IMR-90 (cell line): Measurements from ENCODE around the gene CNGA1. TPM values are rescaled to one million over a fixed set of nuclear protein-coding genes. Genes with fewer than 3 reads are reported as not detected.

Experiments used
- ATAC-seq: fragments of 200-7000 bp; cut with Tn5 transposase; 2 replicates; pipeline ENCODE4 v1.9.1; 2020; ENCODE audit warnings: low read depth, mild to moderate bottlenecking, moderate library complexity
- BruUV-seq: library from RNA; stranded (reverse); fragments of 400-500 nt; replicated peaks from 2 replicates; lab custom pipeline; 2021; lab: Mats Ljungman, UMichigan
- CTCF ChIA-PET: fragments of 300-600 bp; formaldehyde crosslinking; extraction: SDS; loops from one replicate; lab custom pipeline; 2021; ENCODE audit warnings: antibody characterized with exemption; lab: Yijun Ruan, JAX
- POLR2A ChIA-PET: fragments of 300-600 bp; sonication (Branson Sonifier 250); formaldehyde crosslinking; loops from one replicate; lab custom pipeline; 2022; ENCODE audit warnings: antibody characterized with exemption; ENCODE audit not compliant: unreplicated experiment; lab: Charles Lee
- DNase-seq: peaks from one replicate; pipeline ENCODE4 v3.0.0; 2013
- H2AFZ ChIP-seq: replicated peaks from 2 replicates; pipeline ENCODE3; 2013; ENCODE audit warnings: low read length, mild to moderate bottlenecking; ENCODE audit not compliant: poor library complexity
- H2AK5ac ChIP-seq: 2 replicates; pipeline ENCODE4 v1.6.1; 2013; ENCODE audit warnings: low read depth, low read length, inconsistent platforms
- H2AK9ac ChIP-seq: replicated peaks from 2 replicates; pipeline ENCODE3; 2013; ENCODE audit warnings: mild to moderate bottlenecking, low read depth, low read length, moderate library complexity; ENCODE audit not compliant: poor library complexity
- H2BK120ac ChIP-seq: 2 replicates; pipeline ENCODE4 v1.6.1; 2013; ENCODE audit warnings: low read depth, low read length, inconsistent platforms
- H2BK15ac ChIP-seq: 3 replicates; pipeline ENCODE4 v1.6.1; 2013; ENCODE audit warnings: low read depth, low read length, inconsistent platforms
- H2BK20ac ChIP-seq: 2 replicates; pipeline ENCODE4 v1.6.1; 2013; ENCODE audit warnings: low read depth, mild to moderate bottlenecking, inconsistent platforms, low read length, moderate library complexity
- H2BK5ac ChIP-seq: 2 replicates; pipeline ENCODE4 v1.6.1; 2013; ENCODE audit warnings: mild to moderate bottlenecking, low read depth, low read length, inconsistent platforms; ENCODE audit not compliant: poor library complexity, severe bottlenecking
- H3K14ac ChIP-seq: replicated peaks from 2 replicates; pipeline ENCODE4 v1.6.1; 2013; ENCODE audit warnings: low read depth, low read length, inconsistent platforms
- H3K18ac ChIP-seq: 2 replicates; pipeline ENCODE4 v1.6.1; 2013; ENCODE audit warnings: low read depth, low read length, control low read depth
- H3K23ac ChIP-seq: 2 replicates; pipeline ENCODE4 v1.6.1; 2013; ENCODE audit warnings: low read depth, low read length, inconsistent platforms
- H3K27ac ChIP-seq: 2 replicates; pipeline ENCODE4 v1.5.1; 2013; ENCODE audit warnings: mild to moderate bottlenecking, control low read depth, low read length; ENCODE audit not compliant: insufficient read depth
- H3K27me3 ChIP-seq: 2 replicates; pipeline ENCODE4 v1.6.1; 2013; ENCODE audit warnings: low read length; ENCODE audit not compliant: control insufficient read depth, insufficient read depth
- H3K36me3 ChIP-seq: 2 replicates; pipeline ENCODE4 v1.6.1; 2013; ENCODE audit warnings: low read length, mixed read lengths; ENCODE audit not compliant: control insufficient read depth, insufficient read depth
- H3K4ac ChIP-seq: 2 replicates; pipeline ENCODE4 v1.6.1; 2013; ENCODE audit warnings: low read depth, low read length, inconsistent platforms
- H3K4me1 ChIP-seq: 2 replicates; pipeline ENCODE4 v1.6.1; 2013; ENCODE audit warnings: low read length, mixed read lengths; ENCODE audit not compliant: control insufficient read depth, insufficient read depth
- H3K4me2 ChIP-seq: 2 replicates; pipeline ENCODE4 v1.6.1; 2013; ENCODE audit warnings: low read depth, mild to moderate bottlenecking, control low read depth, low read length, moderate library complexity
- H3K4me3 ChIP-seq: 2 replicates; pipeline ENCODE4 v1.5.1; 2013; ENCODE audit warnings: low read depth, mild to moderate bottlenecking, control low read depth, low read length, moderate library complexity; ENCODE audit not compliant: insufficient read depth
- H3K56ac ChIP-seq: 2 replicates; pipeline ENCODE4 v1.6.1; 2013; ENCODE audit warnings: low read length, inconsistent platforms; ENCODE audit not compliant: insufficient read depth; ENCODE audit errors: extremely low read depth
- H3K79me1 ChIP-seq, 2 experiments: 2 replicates each; pipeline ENCODE4 v1.6.1; 2013; ENCODE audit warnings: low read length in 2 of 2, inconsistent platforms in 1 of 2, low read depth in 1 of 2
- H3K9ac ChIP-seq: 2 replicates; pipeline ENCODE4 v1.6.1; 2013; ENCODE audit warnings: low read depth, low read length, control low read depth
- H3K9me1 ChIP-seq: 2 replicates; pipeline ENCODE4 v1.6.1; 2013; ENCODE audit warnings: low read length, inconsistent platforms; ENCODE audit not compliant: insufficient read depth
- H3K9me3 ChIP-seq: 2 replicates; pipeline ENCODE4 v1.6.1; 2013; ENCODE audit warnings: low read length; ENCODE audit not compliant: control insufficient read depth, insufficient read depth
- H4K20me1 ChIP-seq: 2 replicates; pipeline ENCODE4 v1.6.1; 2013; ENCODE audit warnings: low read length, inconsistent platforms; ENCODE audit not compliant: insufficient read depth
- H4K5ac ChIP-seq: 2 replicates; pipeline ENCODE4 v1.6.1; 2013; ENCODE audit warnings: mild to moderate bottlenecking, low read depth, low read length, control low read depth
- H4K8ac ChIP-seq, 2 experiments: 2 replicates each; pipeline ENCODE4 v1.6.1; 2013; ENCODE audit warnings: low read depth in 2 of 2, low read length in 2 of 2, control low read depth in 1 of 2, inconsistent platforms in 1 of 2
- H4K91ac ChIP-seq: 2 replicates; pipeline ENCODE4 v1.6.1; 2013; ENCODE audit warnings: low read depth, low read length, inconsistent platforms; ENCODE audit not compliant: insufficient read depth
- BHLHE40 ChIP-seq: fragments of 150-350 bp; IDR thresholded peaks from 2 replicates; pipeline ENCODE4 v1.6.1; 2016; ENCODE audit warnings: mild to moderate bottlenecking, low read depth, low read length
- CEBPB ChIP-seq: IDR thresholded peaks from 2 replicates; pipeline ENCODE4 v1.6.1; 2012; ENCODE audit warnings: low read depth, low read length, improper control_type of control experiment
- CHD1 ChIP-seq: IDR thresholded peaks from 2 replicates; pipeline ENCODE4 v1.6.1; 2012; ENCODE audit warnings: low read depth, low read length, improper control_type of control experiment
- FOS ChIP-seq: fragments of 150-350 bp; IDR thresholded peaks from 2 replicates; pipeline ENCODE4 v1.6.1; 2016; ENCODE audit warnings: low read depth, low read length
- MAFK ChIP-seq: IDR thresholded peaks from 2 replicates; pipeline ENCODE4 v1.6.1; 2012; ENCODE audit warnings: low read depth, low read length, improper control_type of control experiment
- MAZ ChIP-seq: IDR thresholded peaks from 2 replicates; pipeline ENCODE4 v1.6.1; 2012; ENCODE audit warnings: low read depth, mild to moderate bottlenecking, low read length, improper control_type of control experiment, moderate library complexity, borderline replicate concordance
- MXI1 ChIP-seq: IDR thresholded peaks from 2 replicates; pipeline ENCODE4 v1.6.1; 2012; ENCODE audit warnings: low read depth, mild to moderate bottlenecking, low read length, moderate library complexity, borderline replicate concordance
- NFE2L2 ChIP-seq: fragments of 150-350 bp; IDR thresholded peaks from 2 replicates; pipeline ENCODE4 v1.6.1; 2016; ENCODE audit warnings: low read depth, mild to moderate bottlenecking, low read length
- POLR2A ChIP-seq: IDR thresholded peaks from 2 replicates; pipeline ENCODE4 v1.6.1; 2012; ENCODE audit warnings: mild to moderate bottlenecking, low read depth, low read length
- RAD21 ChIP-seq: IDR thresholded peaks from 2 replicates; pipeline ENCODE4 v1.6.1; 2012; ENCODE audit warnings: low read length, improper control_type of control experiment
- RCOR1 ChIP-seq: IDR thresholded peaks from 2 replicates; pipeline ENCODE4 v1.6.1; 2012; ENCODE audit warnings: mild to moderate bottlenecking, low read length, improper control_type of control experiment; ENCODE audit not compliant: insufficient replicate concordance
- RFX5 ChIP-seq: IDR thresholded peaks from 2 replicates; pipeline ENCODE4 v1.8.0; 2012; ENCODE audit warnings: low read depth, mild to moderate bottlenecking, low read length, moderate library complexity
- SMC3 ChIP-seq: fragments of 150-350 bp; IDR thresholded peaks from 2 replicates; pipeline ENCODE4 v1.6.1; 2016; ENCODE audit warnings: low read depth, mild to moderate bottlenecking, antibody characterized with exemption, low read length, moderate library complexity
- USF2 ChIP-seq: fragments of 150-350 bp; IDR thresholded peaks from 2 replicates; pipeline ENCODE4 v1.6.1; 2017; ENCODE audit warnings: mild to moderate bottlenecking, antibody characterized with exemption, low read length, low read depth
- dilution Hi-C: fragments of 300-500 bp; cut with HindIII; formaldehyde crosslinking; loops from one replicate; pipeline ENCODE4 v1.14.3; 2018; ENCODE audit warnings: low sequenced_read_pairs; ENCODE audit not compliant: unreplicated experiment
- in situ Hi-C: fragments of 300-500 bp; cut with MboI; formaldehyde crosslinking; loops from 3 replicates; pipeline ENCODE4 v1.14.3; 2019; ENCODE audit warnings: low sequenced_read_pairs, inconsistent platforms, mixed read lengths
- intact Hi-C: fragments of 100-400 bp; cut with micrococcal nuclease; formaldehyde crosslinking; loops from 2 replicates; pipeline ENCODE4 v1.10.0; 2022
- polyA plus RNA-seq, 3 experiments: library from polyadenylated mRNA; depleted of rRNA; stranded (reverse); fragments of >200 nt; gene quantifications; 2 replicates each; pipeline ENCODE4 v1.2.3, GENCODE V29; 2012; ENCODE audit warnings: low replicate concordance in 1 of 3
- total RNA-seq: library from RNA; depleted of rRNA; stranded (reverse); fragments of >200 nt; gene quantifications from 2 replicates; pipeline ENCODE4 v1.2.3, GENCODE V29; 2012
- TF ChIP-seq, protein P1 (sequence below): conservative IDR thresholded peaks from 2 replicates; pipeline ENCODE4 v1.5.1; 2012; ENCODE audit warnings: mild to moderate bottlenecking, low read depth, low read length, improper control_type of control experiment
- TF ChIP-seq, protein P2 (sequence below): fragments of 150-350 bp; IDR thresholded peaks from 2 replicates; pipeline ENCODE4 v1.6.1; 2016; ENCODE audit warnings: low read depth, mild to moderate bottlenecking, low read length, moderate library complexity, borderline replicate concordance

The CNGA1 gene
- total and polyA plus RNA-seq, 2 of the 4 experiments (the other 2 are of a cell fraction) = not detected

DNA sequence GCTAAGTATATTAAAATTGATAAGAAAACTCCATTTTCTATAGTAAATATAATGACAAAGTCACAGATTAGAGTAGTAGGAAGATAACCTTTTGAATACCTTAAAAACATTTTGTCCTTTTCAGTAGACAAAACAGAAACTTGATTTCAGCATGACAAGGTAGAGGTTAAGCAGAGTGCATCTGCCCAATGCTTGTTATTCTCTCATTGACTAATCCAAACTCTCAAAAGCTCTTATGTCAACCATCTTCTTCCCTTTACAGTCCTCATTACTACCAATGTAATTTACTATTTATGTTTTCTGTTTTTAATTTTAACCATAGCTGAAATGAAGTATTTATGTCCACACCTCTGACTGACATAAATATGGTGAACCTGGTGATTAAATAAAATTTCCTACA is 11.2 kb upstream of the CNGA1 start:
- H3K9ac ChIP-seq = no peak overlapping the region
- POLR2A ChIA-PET = no interaction called here
- BruUV-seq = no TSS peak
- no peak overlapping the region for H4K8ac ChIP-seq
- no peaks in the 10 kb centered on the region for H4K20me1 ChIP-seq
- no peak overlapping the region for H2BK15ac ChIP-seq
- H3K14ac ChIP-seq = no peak overlapping the region
- no peak overlapping the region for H3K4ac ChIP-seq
- intact Hi-C loops (no loop called here), dilution Hi-C loops (no loop called here), in situ Hi-C loops (no loop called here)
- no peak overlapping the region for H2AK5ac ChIP-seq
- no peak overlapping the region for H4K5ac ChIP-seq
- H2AK9ac ChIP-seq = no peak overlapping the region
- H3K4me2 ChIP-seq = no peak overlapping the region
- H3K9me3 ChIP-seq = no peaks in the 10 kb centered on the region
- H3K79me1 ChIP-seq = no peaks in the 10 kb centered on the region
- no peak overlapping the region for H3K56ac ChIP-seq
- H3K27ac ChIP-seq = no peak overlapping the region
- H2BK20ac ChIP-seq = no peak overlapping the region
- no peak overlapping the region for H2BK120ac ChIP-seq
- CTCF ChIA-PET = no interaction called here
- H3K4me3 ChIP-seq = no peak overlapping the region
- H2AFZ ChIP-seq = no peak overlapping the region
- no peak overlapping the region for H2BK5ac ChIP-seq
- no peaks in the 10 kb centered on the region for H3K9me1 ChIP-seq
- ATAC-seq (no peak), DNase-seq (no peak)
- H4K91ac ChIP-seq = no peak overlapping the region
- H3K18ac ChIP-seq = no peak overlapping the region
- TF ChIP-seq, protein P1, sequence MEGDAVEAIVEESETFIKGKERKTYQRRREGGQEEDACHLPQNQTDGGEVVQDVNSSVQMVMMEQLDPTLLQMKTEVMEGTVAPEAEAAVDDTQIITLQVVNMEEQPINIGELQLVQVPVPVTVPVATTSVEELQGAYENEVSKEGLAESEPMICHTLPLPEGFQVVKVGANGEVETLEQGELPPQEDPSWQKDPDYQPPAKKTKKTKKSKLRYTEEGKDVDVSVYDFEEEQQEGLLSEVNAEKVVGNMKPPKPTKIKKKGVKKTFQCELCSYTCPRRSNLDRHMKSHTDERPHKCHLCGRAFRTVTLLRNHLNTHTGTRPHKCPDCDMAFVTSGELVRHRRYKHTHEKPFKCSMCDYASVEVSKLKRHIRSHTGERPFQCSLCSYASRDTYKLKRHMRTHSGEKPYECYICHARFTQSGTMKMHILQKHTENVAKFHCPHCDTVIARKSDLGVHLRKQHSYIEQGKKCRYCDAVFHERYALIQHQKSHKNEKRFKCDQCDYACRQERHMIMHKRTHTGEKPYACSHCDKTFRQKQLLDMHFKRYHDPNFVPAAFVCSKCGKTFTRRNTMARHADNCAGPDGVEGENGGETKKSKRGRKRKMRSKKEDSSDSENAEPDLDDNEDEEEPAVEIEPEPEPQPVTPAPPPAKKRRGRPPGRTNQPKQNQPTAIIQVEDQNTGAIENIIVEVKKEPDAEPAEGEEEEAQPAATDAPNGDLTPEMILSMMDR = no peak
- TF ChIP-seq MXI1 = no peak
- TF ChIP-seq POLR2A = no peak
- no peak for TF ChIP-seq BHLHE40
- TF ChIP-seq CHD1 = no peak
- TF ChIP-seq NFE2L2 = no peak
- TF ChIP-seq MAFK = no peak
- TF ChIP-seq USF2 = no peak
- TF ChIP-seq RCOR1 = no peak
- TF ChIP-seq SMC3 = no peak
- TF ChIP-seq MAZ = no peak
- TF ChIP-seq CEBPB = no peak
- TF ChIP-seq, protein P2, sequence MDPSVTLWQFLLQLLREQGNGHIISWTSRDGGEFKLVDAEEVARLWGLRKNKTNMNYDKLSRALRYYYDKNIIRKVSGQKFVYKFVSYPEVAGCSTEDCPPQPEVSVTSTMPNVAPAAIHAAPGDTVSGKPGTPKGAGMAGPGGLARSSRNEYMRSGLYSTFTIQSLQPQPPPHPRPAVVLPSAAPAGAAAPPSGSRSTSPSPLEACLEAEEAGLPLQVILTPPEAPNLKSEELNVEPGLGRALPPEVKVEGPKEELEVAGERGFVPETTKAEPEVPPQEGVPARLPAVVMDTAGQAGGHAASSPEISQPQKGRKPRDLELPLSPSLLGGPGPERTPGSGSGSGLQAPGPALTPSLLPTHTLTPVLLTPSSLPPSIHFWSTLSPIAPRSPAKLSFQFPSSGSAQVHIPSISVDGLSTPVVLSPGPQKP = no peak
- TF ChIP-seq RAD21 = no peak
- no peak for TF ChIP-seq RFX5
- no peak for TF ChIP-seq FOS
- H3K4me1 ChIP-seq = no peaks in the 10 kb centered on the region
- no peaks in the 10 kb centered on the region for H3K27me3 ChIP-seq
- H3K36me3 ChIP-seq = no peaks in the 10 kb centered on the region
- H3K23ac ChIP-seq = no peak overlapping the region
